CD4-positive, alpha-beta T cell (primary cell): ENCODE measurements around the gene HSPB7. TPM values are rescaled to one million over a fixed set of nuclear protein-coding genes. Genes with fewer than 3 reads are reported as not detected.

ENCODE experiments used
- ATAC-seq: fragments of 200-7000 bp; cut with Tn5 transposase; one replicate; pipeline ENCODE4 v1.10.0; 2022; ENCODE audit warnings: mild to moderate bottlenecking; ENCODE audit not compliant: poor library complexity
- CTCF ChIA-PET: fragments of 350-600 bp; sonication (Branson Sonifier 250); formaldehyde crosslinking; loops from one replicate; lab custom pipeline; 2021; ENCODE audit warnings: antibody characterized with exemption, inconsistent platforms; lab: Charles Lee
- POLR2A ChIA-PET: fragments of 350-600 bp; sonication (Branson Sonifier 250); formaldehyde crosslinking; loops from one replicate; lab custom pipeline; 2021; ENCODE audit warnings: antibody characterized with exemption, inconsistent platforms; lab: Charles Lee
- DNase-seq, 14 experiments: peaks; one replicate each; pipeline ENCODE4 v3.0.0-alpha.2; 2013 to 2020; ENCODE audit warnings: mixed read lengths in 2 of 14
- H3K27ac ChIP-seq, 2 donors: one replicate each; pipeline versions ENCODE4 v1.5.1 to v1.7.0; 2013; ENCODE audit warnings: low read length in 2 of 2, low read depth in 1 of 2, mild to moderate bottlenecking in 1 of 2
- H3K27me3 ChIP-seq, 2 experiments: 1 replicate in 1 of 2; 2 replicates in 1 of 2; pipeline versions ENCODE4 v1.6.1 to v1.7.0; 2013; ENCODE audit warnings: low read length in 2 of 2, control low read depth in 1 of 2, mild to moderate bottlenecking in 1 of 2, moderate library complexity in 1 of 2; ENCODE audit not compliant: insufficient read depth in 2 of 2, control insufficient read depth in 1 of 2
- H3K36me3 ChIP-seq: one replicate; pipeline ENCODE4 v1.6.1; 2013; ENCODE audit warnings: low read length, control low read depth; ENCODE audit not compliant: insufficient read depth
- H3K4me1 ChIP-seq: one replicate; pipeline ENCODE4 v1.6.1; 2013; ENCODE audit warnings: low read length, control low read depth; ENCODE audit not compliant: insufficient read depth
- H3K4me3 ChIP-seq: one replicate; pipeline ENCODE4 v1.5.1; 2013; ENCODE audit warnings: mild to moderate bottlenecking, low read length, moderate library complexity
- H3K9me3 ChIP-seq, 2 experiments: 1 replicate in 1 of 2; 2 replicates in 1 of 2; pipeline versions ENCODE4 v1.6.1 to v1.7.0; 2013; ENCODE audit warnings: low read length in 2 of 2, mild to moderate bottlenecking in 2 of 2, control low read depth in 1 of 2, moderate library complexity in 1 of 2; ENCODE audit not compliant: control insufficient read depth in 1 of 2, insufficient read depth in 1 of 2
- H3K27ac Mint-ChIP-seq: one replicate; pipeline ENCODE4 v1.8.0; 2020; ENCODE audit warnings: mixed read lengths
- H3K27me3 Mint-ChIP-seq: one replicate; pipeline ENCODE4 v1.8.0; 2021; ENCODE audit warnings: mixed read lengths
- H3K36me3 Mint-ChIP-seq: one replicate; pipeline ENCODE4 v1.8.0; 2021; ENCODE audit warnings: low read depth, mixed read lengths
- H3K4me1 Mint-ChIP-seq: one replicate; pipeline ENCODE4 v1.8.0; 2021; ENCODE audit warnings: low read depth, mixed read lengths
- H3K4me3 Mint-ChIP-seq: one replicate; pipeline ENCODE4 v1.8.0; 2020; ENCODE audit warnings: mild to moderate bottlenecking, mixed read lengths
- H3K9me3 Mint-ChIP-seq: one replicate; pipeline ENCODE4 v1.8.0; 2020; ENCODE audit warnings: mixed read lengths
- intact Hi-C, 2 experiments: fragments of 100-400 bp; cut with DNase I in 1 of 2; cut with micrococcal nuclease in 1 of 2; formaldehyde crosslinking; loops; one replicate each; pipeline versions ENCODE4 v1.15.1 to v1.9.0; 2023 to 2025; cut with DNase I, micrococcal nuclease
- total RNA-seq, 174 experiments: library from RNA in 2 of 174; stranded (reverse) in 2 of 174; gene quantifications; one replicate each; pipeline ENCODE4 v1.2.3 and lab custom pipeline; 2021 to 2026
- TF ChIP-seq, protein P1 (sequence below): fragments of 200-600 bp; IDR thresholded peaks from one replicate; pipeline ENCODE4 v1.8.0; 2022; ENCODE audit warnings: antibody characterized with exemption, mild to moderate bottlenecking

The HSPB7 gene
- total RNA-seq, 2 experiments from 2014 or later, result not detected

GRCh38 chr1:15991427-15992186 is 26.2 kb downstream of the HSPB7 start:
- POLR2A ChIA-PET, result no interaction called here
- CTCF ChIA-PET, result no interaction called here
- H3K27ac Mint-ChIP-seq, result no peak overlapping the region
- TF ChIP-seq, protein P1, sequence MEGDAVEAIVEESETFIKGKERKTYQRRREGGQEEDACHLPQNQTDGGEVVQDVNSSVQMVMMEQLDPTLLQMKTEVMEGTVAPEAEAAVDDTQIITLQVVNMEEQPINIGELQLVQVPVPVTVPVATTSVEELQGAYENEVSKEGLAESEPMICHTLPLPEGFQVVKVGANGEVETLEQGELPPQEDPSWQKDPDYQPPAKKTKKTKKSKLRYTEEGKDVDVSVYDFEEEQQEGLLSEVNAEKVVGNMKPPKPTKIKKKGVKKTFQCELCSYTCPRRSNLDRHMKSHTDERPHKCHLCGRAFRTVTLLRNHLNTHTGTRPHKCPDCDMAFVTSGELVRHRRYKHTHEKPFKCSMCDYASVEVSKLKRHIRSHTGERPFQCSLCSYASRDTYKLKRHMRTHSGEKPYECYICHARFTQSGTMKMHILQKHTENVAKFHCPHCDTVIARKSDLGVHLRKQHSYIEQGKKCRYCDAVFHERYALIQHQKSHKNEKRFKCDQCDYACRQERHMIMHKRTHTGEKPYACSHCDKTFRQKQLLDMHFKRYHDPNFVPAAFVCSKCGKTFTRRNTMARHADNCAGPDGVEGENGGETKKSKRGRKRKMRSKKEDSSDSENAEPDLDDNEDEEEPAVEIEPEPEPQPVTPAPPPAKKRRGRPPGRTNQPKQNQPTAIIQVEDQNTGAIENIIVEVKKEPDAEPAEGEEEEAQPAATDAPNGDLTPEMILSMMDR, result no peak
- Histone ChIP-seq H3K27me3 (no peaks in the 10 kb centered on the region), H3K9me3 (no peaks in the 10 kb centered on the region), H3K27ac (no peak overlapping the region), H3K4me3 (no peak overlapping the region), H3K36me3 (no peaks in the 10 kb centered on the region), H3K4me1 (no peaks in the 10 kb centered on the region)
- intact Hi-C loops, result loop anchor here in 1 of 2 experiments (10.0 kb wide), 1 partner anchor 197 kb away; no protein-coding TSS in a partner anchor
- H3K9me3 Mint-ChIP-seq, result no peaks in the 10 kb centered on the region
- ATAC-seq, result no peak
- DNase-seq, result no peak
- H3K27me3 Mint-ChIP-seq, result no peaks in the 10 kb centered on the region
- no peak overlapping the region for H3K4me3 Mint-ChIP-seq
- H3K36me3 Mint-ChIP-seq, result no peaks in the 10 kb centered on the region
- no peaks in the 10 kb centered on the region for H3K4me1 Mint-ChIP-seq

DNA sequence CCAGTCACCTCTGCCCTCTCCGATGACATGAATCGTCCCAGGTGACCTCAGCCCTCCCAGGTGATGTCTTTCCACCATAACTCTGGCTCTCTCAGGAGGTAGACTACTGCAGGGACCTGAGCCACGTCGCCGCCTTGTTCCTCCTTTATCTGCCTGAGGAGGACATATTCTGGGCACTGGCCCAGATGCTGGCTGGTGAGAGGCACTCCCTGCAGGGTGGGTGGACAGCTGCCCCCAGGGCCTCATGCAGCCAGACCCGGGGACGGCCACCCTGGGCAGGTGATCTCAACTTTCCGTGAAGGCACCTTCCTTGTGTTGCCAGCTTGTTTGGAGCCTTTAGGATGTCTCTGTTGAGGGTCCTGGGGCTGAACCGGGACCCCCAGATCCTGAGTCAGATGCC is 28.1 kb downstream of the HSPB7 start:
- intact Hi-C loops, result loop anchor here in 1 of 2 experiments (10.0 kb wide), 1 partner anchor 195 kb away; no protein-coding TSS in a partner anchor
- Mint-ChIP-seq H3K27ac (no peak overlapping the region), H3K9me3 (no peaks in the 10 kb centered on the region), H3K27me3 (no peaks in the 10 kb centered on the region), H3K4me3 (no peak overlapping the region), H3K36me3 (no peaks in the 10 kb centered on the region), H3K4me1 (no peaks in the 10 kb centered on the region)
- ATAC-seq, result no peak
- no peaks in the 10 kb centered on the region for H3K27me3 ChIP-seq
- no peaks in the 10 kb centered on the region for H3K4me1 ChIP-seq
- no peak overlapping the region for H3K27ac ChIP-seq
- no peaks in the 10 kb centered on the region for H3K9me3 ChIP-seq
- H3K4me3 ChIP-seq, result no peak overlapping the region
- CTCF ChIA-PET, result no interaction called here
- DNase-seq, result no peak
- POLR2A ChIA-PET, result no interaction called here
- TF ChIP-seq, protein P1, result no peak
- no peaks in the 10 kb centered on the region for H3K36me3 ChIP-seq

DNA sequence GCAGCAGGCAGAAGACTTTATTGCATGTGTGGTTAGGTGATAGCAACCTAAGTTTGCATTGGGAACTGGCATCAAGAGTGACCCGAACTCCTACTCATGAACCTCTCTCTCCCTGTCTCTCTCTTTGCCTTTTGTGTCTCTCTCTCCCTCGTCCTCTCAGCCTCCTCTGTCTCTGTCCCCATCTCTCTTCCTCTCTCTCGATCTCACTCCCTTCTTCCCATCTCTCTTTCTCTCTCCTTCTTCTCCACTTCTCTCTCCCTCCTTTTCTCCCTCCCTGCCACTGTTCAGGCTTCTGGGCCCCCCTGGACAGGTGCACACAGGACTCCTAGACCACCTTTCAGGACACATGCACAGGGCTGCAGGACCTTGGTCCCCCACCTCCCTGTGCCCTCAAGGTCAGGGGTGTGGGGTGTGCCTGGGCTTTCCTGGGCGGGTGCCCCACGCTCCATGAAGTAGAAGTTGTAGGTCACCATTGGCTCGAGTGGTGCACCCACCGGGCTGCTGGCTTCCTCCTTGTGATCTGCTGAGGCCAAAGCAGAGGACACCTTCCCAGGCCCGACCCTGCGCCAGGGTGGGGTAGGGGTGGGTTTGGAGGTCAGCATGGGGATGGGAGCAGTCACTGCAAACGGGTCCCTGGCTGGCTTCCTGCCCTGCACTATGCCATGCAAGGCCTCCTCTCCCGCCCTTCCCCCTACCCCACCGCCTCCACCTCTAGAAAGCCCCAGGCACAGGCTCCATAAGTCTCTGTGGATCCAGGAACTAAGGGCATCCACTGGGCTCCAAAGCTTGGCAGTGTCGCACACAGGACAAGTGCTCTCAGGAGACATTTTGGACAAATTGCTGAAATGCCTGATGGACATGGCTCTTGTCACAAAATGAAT is 28.7 kb downstream of the HSPB7 start:
- H3K9me3 ChIP-seq, result no peaks in the 10 kb centered on the region
- Mint-ChIP-seq H3K27ac (no peak overlapping the region), H3K9me3 (no peaks in the 10 kb centered on the region), H3K27me3 (no peaks in the 10 kb centered on the region), H3K4me3 (no peak overlapping the region), H3K4me1 (no peaks in the 10 kb centered on the region), H3K36me3 (no peaks in the 10 kb centered on the region)
- no peak overlapping the region for H3K27ac ChIP-seq
- TF ChIP-seq, protein P1, result no peak
- no peak overlapping the region for H3K4me3 ChIP-seq
- no peaks in the 10 kb centered on the region for H3K36me3 ChIP-seq
- H3K4me1 ChIP-seq, result no peaks in the 10 kb centered on the region
- DNase-seq, result no peak
- no peaks in the 10 kb centered on the region for H3K27me3 ChIP-seq
- no peak for ATAC-seq
- intact Hi-C loops, result no loop called here
- CTCF ChIA-PET, result no interaction called here
- POLR2A ChIA-PET, result no interaction called here
